ENCODE results near the gene ATP6V0C. TPM values are rescaled to one million over a fixed set of nuclear protein-coding genes. Genes with fewer than 3 reads are reported as not detected.
"Not testable (repeated sequence)": the region's sequence is repeated elsewhere in the genome, so short reads cannot be mapped to it uniquely, and the experiment has no call there.

Gene ATP6V0C
- total RNA-seq, 4 donors from 2014 or later = 63.1 to 218 (median 126) TPM

DNA sequence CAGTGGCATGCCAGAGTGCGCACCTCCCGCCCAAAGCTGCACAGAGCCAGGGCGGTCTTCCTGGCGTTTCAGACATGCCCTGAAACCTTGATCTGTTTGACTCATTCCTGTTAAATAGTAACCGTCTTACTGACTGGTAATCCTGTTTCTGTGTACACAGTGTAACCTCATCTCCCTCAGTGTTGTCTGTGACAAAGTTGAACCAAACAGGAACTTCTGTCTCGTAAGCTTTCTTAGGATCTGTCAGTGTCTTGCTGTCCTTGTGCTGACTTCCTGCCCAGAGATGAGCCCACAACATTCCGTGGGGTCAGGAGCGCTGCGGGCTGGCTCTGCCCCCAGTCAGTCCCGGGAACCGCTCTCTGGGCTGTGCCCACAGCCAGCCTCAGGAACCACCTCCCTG is 54.8 kb downstream of the ATP6V0C start:
- DNase-seq (ENCODE audit: low spot score in 2 of 2); H3K4me3 ChIP-seq (ENCODE audit: low read depth, poor library complexity, severe bottlenecking); intact Hi-C loops (cut with DNase I; ENCODE audit: low total_unique reads): not testable (repeated sequence)
- WGBS, 2 donors = no CpG with 5 or more reads among the region's 11 CpGs

MicroRNAs within 50 kb of the gene (microRNA counts, 767-probe panel; counts per million panel counts)
- microRNA hsa-miR-3178 = 0 to 358 counts per million in 2 donors

Small RNA genes within 50 kb of the gene (microRNA-seq; reads per million reads assigned to microRNA genes)
- 0 to 0.57 reads per million in 2 donors for gene MIR3178 (ENCODE audit: borderline number of aligned reads in 1 of 2, borderline replicate concordance in 2 of 2)
- gene MIR6768 (ENCODE audit: borderline number of aligned reads in 1 of 2, borderline replicate concordance in 2 of 2) = 0 reads per million in 2 donors

Other genes starting within 250 kb of the ATP6V0C start
- 100 to 1,000 TPM; 127 to 132 (median 128) TPM for gene RNPS1, start 245.8 kb upstream of the ATP6V0C start, total RNA-seq
- 10 to 100 TPM in 1 of 4 donors, 1 to 10 TPM in 3; 5.4 to 10.3 (median 9.5) TPM for gene ABCA3, start 173.2 kb upstream of the ATP6V0C start, total RNA-seq
- 10 to 100 TPM in 3 of 4 donors, 1 to 10 TPM in 1; 5.6 to 17.7 (median 11.3) TPM for gene CCNF, start 84.5 kb upstream of the ATP6V0C start, total RNA-seq
- 1 to 10 TPM in 3 of 4 donors, under 1 TPM in 1; 0.64 to 1.9 (median 1.8) TPM for gene TEDC2, start 53.8 kb upstream of the ATP6V0C start, total RNA-seq
- under 1 TPM in 2 of 4 donors, not detected in 2; 0.45 to 0.95 TPM for gene NTN3, start 42.7 kb upstream of the ATP6V0C start, total RNA-seq
- gene TBC1D24, start 38.8 kb upstream of the ATP6V0C start, total RNA-seq = 10 to 100 TPM; 12.1 to 19.1 (median 15.3) TPM
- gene AMDHD2, start 6.4 kb downstream of the ATP6V0C start, total RNA-seq = 10 to 100 TPM; 32.9 to 50.3 (median 42.2) TPM
- 1 to 10 TPM in 2 of 4 donors, under 1 TPM in 2; 0.17 to 5.9 (median 0.83) TPM for gene CEMP1, start 17.5 kb downstream of the ATP6V0C start, total RNA-seq
- 10 to 100 TPM; 35.3 to 40.4 (median 39.0) TPM for gene PDPK1, start 24.1 kb downstream of the ATP6V0C start, total RNA-seq
- 10 to 100 TPM; 34.9 to 61.9 (median 51.1) TPM for gene KCTD5, start 168.6 kb downstream of the ATP6V0C start, total RNA-seq
- 1 to 10 TPM; 1.3 to 5.0 (median 2.0) TPM for gene PRSS27, start 206.3 kb downstream of the ATP6V0C start, total RNA-seq
- gene SRRM2, start 238.7 kb downstream of the ATP6V0C start, total RNA-seq = 100 to 1,000 TPM; 257 to 830 (median 272) TPM